GM12865 (cell line): ENCODE results near the gene ZFR.
"Not testable (repeated sequence)": the region's sequence is repeated elsewhere in the genome, so short reads cannot be mapped to it uniquely, and the experiment has no call there.

ENCODE experiments used
- DNase-seq: peaks from one replicate; pipeline ENCODE4 v3.0.0; 2010; ENCODE audit warnings: low read depth
- H3K4me3 ChIP-seq: 2 replicates; pipeline ENCODE4 v1.5.1; 2011; ENCODE audit warnings: mild to moderate bottlenecking, low read depth, low read length, control low read depth
- CTCF ChIP-seq: IDR thresholded peaks from 2 replicates; pipeline ENCODE4 v1.5.1; 2011; ENCODE audit warnings: low read length, control low read depth, low read depth, inconsistent platforms; ENCODE audit not compliant: insufficient read depth; ENCODE audit errors: missing control alignments

The ZFR gene

GRCh38 chr5:32434221-32434620 lies 10.3 kb downstream of the ZFR start:
- TF ChIP-seq CTCF: no peak
- DNase-seq: no peak
- H3K4me3 ChIP-seq: no peak overlapping the region

- DNase-seq: no peak
- TF ChIP-seq CTCF: no peak
- H3K4me3 ChIP-seq: no peak overlapping the region
Measured at GRCh38 chr5:32432633-32433032, 11.9 kb downstream of the ZFR start.

GRCh38 chr5:32430825-32431224 lies 13.7 kb downstream of the ZFR start:
- H3K4me3 ChIP-seq, DNase-seq: not testable (repeated sequence)

- no peak overlapping the region for H3K4me3 ChIP-seq
- no peak for TF ChIP-seq CTCF
- DNase-seq: no peak
Measured at GRCh38 chr5:32428426-32428825, 16.1 kb downstream of the ZFR start.

- no peak overlapping the region for H3K4me3 ChIP-seq
- DNase-seq: no peak
- TF ChIP-seq CTCF: no peak
Measured at GRCh38 chr5:32426440-32427151, 17.9 kb downstream of the ZFR start.

- no peak for DNase-seq
- no peak for TF ChIP-seq CTCF
- no peak overlapping the region for H3K4me3 ChIP-seq
Measured at GRCh38 chr5:32422697-32423096, 21.8 kb downstream of the ZFR start.

GRCh38 chr5:32421075-32421474 lies 23.5 kb downstream of the ZFR start:
- H3K4me3 ChIP-seq: no peak overlapping the region
- no peak for DNase-seq
- TF ChIP-seq CTCF: no peak
